PC-9 (cell line): ENCODE measurements around the gene TBC1D5.

Source experiments
- EZH2 ChIP-seq: fragments of 200-600 bp; sonication (generic); IDR thresholded peaks from 2 replicates; pipeline ENCODE4 v1.8.0; 2017; ENCODE audit warnings: antibody characterized with exemption, low read depth
- TF ChIP-seq, protein P1 (sequence below): fragments of 200-600 bp; sonication (generic); conservative IDR thresholded peaks from 2 replicates; pipeline ENCODE4 v1.6.1; 2017; ENCODE audit warnings: mixed run types, antibody characterized with exemption, mild to moderate bottlenecking, moderate library complexity

DNA sequence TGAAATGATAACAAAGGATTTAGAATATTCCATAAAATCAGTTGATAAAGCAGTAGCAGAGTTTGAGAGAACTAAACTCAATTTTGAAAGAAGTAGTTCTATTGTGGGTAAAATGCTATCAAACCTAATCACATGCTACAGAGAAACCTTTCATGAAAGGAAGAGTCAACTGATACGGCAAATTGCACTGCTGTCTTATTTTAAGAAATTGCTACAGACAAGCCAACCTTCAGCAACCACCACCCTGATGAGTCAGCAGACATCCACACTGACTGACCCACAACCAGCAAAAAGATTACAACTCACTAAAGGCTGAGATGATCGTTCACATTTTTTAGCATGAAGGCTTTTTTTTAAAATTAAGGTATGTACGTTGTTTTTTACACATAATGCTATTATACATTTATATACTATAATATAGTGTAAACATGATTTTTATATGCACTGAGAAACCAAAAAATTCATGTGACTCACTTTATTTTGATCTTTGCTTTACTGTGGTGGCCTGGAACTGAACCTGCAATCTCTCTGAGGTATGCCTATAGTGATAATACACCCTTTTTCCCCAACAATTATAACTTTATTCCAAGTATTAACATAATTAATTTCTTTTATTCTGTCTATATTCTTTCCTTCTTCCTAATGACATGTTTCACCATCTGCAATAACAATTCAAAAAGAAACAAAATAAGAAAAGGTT lies 109.9 kb downstream of the TBC1D5 start:
- TF ChIP-seq, protein P1, sequence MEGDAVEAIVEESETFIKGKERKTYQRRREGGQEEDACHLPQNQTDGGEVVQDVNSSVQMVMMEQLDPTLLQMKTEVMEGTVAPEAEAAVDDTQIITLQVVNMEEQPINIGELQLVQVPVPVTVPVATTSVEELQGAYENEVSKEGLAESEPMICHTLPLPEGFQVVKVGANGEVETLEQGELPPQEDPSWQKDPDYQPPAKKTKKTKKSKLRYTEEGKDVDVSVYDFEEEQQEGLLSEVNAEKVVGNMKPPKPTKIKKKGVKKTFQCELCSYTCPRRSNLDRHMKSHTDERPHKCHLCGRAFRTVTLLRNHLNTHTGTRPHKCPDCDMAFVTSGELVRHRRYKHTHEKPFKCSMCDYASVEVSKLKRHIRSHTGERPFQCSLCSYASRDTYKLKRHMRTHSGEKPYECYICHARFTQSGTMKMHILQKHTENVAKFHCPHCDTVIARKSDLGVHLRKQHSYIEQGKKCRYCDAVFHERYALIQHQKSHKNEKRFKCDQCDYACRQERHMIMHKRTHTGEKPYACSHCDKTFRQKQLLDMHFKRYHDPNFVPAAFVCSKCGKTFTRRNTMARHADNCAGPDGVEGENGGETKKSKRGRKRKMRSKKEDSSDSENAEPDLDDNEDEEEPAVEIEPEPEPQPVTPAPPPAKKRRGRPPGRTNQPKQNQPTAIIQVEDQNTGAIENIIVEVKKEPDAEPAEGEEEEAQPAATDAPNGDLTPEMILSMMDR: no peak
- no peak for TF ChIP-seq EZH2
